Dermis microvascular lymphatic vessel endothelial cell (primary cell): ENCODE measurements around the gene DCLK1. TPM values are rescaled to one million over a fixed set of nuclear protein-coding genes. Genes with fewer than 3 reads are reported as not detected.

Source experiments
- DNase-seq, 2 donors: peaks; one replicate each; pipeline versions ENCODE4 v3.0.0 to v3.0.0-alpha.2; 2010; ENCODE audit warnings: low read depth in 2 of 2
- total RNA-seq: library from RNA; depleted of rRNA; stranded (reverse); fragments of >200 nt; gene quantifications from 2 replicates; pipeline ENCODE4 v1.2.1, GENCODE V29; 2014

The DCLK1 gene
- total RNA-seq, 1 donor from 2014 or later = 43.6 TPM

GRCh38 chr13:35906636-35907035, 224.5 kb downstream of the DCLK1 start:
- DNase-seq = no peak

GRCh38 chr13:35903075-35903474, 228.1 kb downstream of the DCLK1 start:
- DNase-seq = no peak

- DNase-seq = no peak
Observed at GRCh38 chr13:35898041-35898440, 233.1 kb downstream of the DCLK1 start.

GRCh38 chr13:35894636-35895035, 236.5 kb downstream of the DCLK1 start:
- no peak for DNase-seq

- DNase-seq = no peak
Observed at GRCh38 chr13:35892837-35893814, 238.1 kb downstream of the DCLK1 start.

- no peak for DNase-seq
Observed at GRCh38 chr13:35891507-35892441, 239.4 kb downstream of the DCLK1 start.

- no peak for DNase-seq
Observed at GRCh38 chr13:35889560-35889959, 241.6 kb downstream of the DCLK1 start.

- no peak for DNase-seq
Observed at GRCh38 chr13:35888981-35889380, 242.2 kb downstream of the DCLK1 start.

- no peak for DNase-seq
Observed at GRCh38 chr13:35888457-35888883, 242.7 kb downstream of the DCLK1 start.

GRCh38 chr13:35887115-35887666, 244.0 kb downstream of the DCLK1 start:
- DNase-seq = no peak

- DNase-seq = no peak
Observed at GRCh38 chr13:35886332-35887114, 244.7 kb downstream of the DCLK1 start.

- no peak for DNase-seq
Observed at GRCh38 chr13:35884211-35884760, 246.9 kb downstream of the DCLK1 start.

- DNase-seq = no peak
Observed at GRCh38 chr13:35882722-35883497, 248.3 kb downstream of the DCLK1 start.

- no peak for DNase-seq
Observed at GRCh38 chr13:35881360-35881759, 249.8 kb downstream of the DCLK1 start.

GRCh38 chr13:35879111-35879510, 252.1 kb downstream of the DCLK1 start:
- no peak for DNase-seq

GRCh38 chr13:35876601-35877000, 254.6 kb downstream of the DCLK1 start:
- no peak for DNase-seq

GRCh38 chr13:35874704-35875103, 256.5 kb downstream of the DCLK1 start:
- DNase-seq = no peak

GRCh38 chr13:35872369-35872768, 258.8 kb downstream of the DCLK1 start:
- DNase-seq = no peak

- no peak for DNase-seq
Observed at GRCh38 chr13:35871561-35871960, 259.6 kb downstream of the DCLK1 start.

- DNase-seq = no peak
Observed at GRCh38 chr13:35866801-35867200, 264.4 kb downstream of the DCLK1 start.
